ENCODE measurements around the gene SC5D.

The SC5D gene

DNA sequence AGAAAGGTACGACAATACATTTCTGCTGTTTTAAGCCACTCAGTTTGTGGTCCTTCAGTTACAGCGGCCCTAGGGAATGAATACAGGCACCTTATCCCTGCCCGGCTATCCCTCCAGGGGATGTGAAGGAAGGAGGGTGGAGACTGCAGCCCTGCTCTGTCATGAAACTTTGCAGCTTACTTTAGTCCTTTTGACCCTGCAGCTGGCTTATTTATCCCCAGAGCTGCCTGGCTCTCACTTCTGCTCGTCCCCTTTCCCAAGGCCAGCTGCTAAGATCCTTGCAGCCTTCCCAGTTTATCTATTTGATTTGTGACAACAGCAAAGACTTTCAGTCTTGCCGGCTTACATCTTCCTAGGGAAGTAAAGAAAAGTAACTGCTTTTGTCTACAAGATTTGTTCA lies 55.2 kb downstream of the SC5D start:
- H4K91ac ChIP-seq (ENCODE audit: low read depth, low read length) = no peak overlapping the region
- WGBS (ENCODE audit: extremely low coverage, insufficient coverage, insufficient read length) = no CpG with 5 or more reads among the region's 5 CpGs

DNA sequence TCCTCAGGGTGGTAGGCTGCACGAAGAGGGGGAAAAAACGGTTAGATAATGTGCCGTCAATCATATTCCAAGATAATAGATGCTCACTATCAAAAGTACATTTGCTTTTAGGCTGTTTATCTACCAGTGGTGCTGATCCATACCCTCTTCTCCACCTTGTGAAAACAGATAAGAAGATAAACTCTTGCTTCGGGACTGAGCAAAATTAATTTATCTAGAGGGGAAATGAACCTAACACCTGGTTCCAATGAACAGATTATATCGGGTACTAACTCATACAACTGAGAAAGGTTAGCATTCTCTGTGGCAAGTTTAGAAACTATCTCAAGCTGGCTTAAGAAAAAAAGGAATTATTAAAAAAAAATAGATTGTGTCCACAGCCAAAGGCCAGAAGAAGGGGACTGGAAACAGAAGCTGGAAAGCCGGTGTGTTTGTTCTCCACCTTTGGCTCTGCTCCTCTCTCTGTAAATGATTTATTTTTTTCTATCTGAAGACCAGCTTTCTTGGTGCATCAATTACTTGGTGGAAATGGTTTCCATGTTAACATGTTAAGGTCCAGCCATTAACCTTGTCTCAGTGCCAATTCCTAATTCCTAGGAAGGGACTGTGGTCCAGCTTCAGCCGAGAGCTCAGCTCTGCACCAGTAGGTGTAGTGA lies 55.8 kb downstream of the SC5D start:
- no peaks in the 10 kb centered on the region for H3K27me3 ChIP-seq (ENCODE audit: insufficient read depth, low read length)
- H3K23ac ChIP-seq (ENCODE audit: low read length) = no peak overlapping the region
- no peak overlapping the region for H3K4me2 ChIP-seq (ENCODE audit: low read length)
- no peak overlapping the region for H3K14ac ChIP-seq (ENCODE audit: low read length)
- H3K9me3 ChIP-seq (ENCODE audit: insufficient read depth, low read depth, low read length) = no peaks in the 10 kb centered on the region
- H3K4ac ChIP-seq (ENCODE audit: low read depth, low read length) = no peak overlapping the region
- H4K12ac ChIP-seq (ENCODE audit: low read depth, low read length) = no peak overlapping the region
- no peaks in the 10 kb centered on the region for H3K79me2 ChIP-seq (ENCODE audit: control insufficient read depth, insufficient read depth, low read length, poor library complexity)
- H2BK5ac ChIP-seq (ENCODE audit: low read depth, low read length, poor library complexity) = no peak overlapping the region
- H2BK120ac ChIP-seq (ENCODE audit: insufficient read depth, low read length, poor library complexity) = no peak overlapping the region
- no peak overlapping the region for H2AK5ac ChIP-seq (ENCODE audit: low read length)
- no peak overlapping the region for H4K91ac ChIP-seq (ENCODE audit: low read depth, low read length)
- H3K18ac ChIP-seq (ENCODE audit: low read length) = no peak overlapping the region
- H4K8ac ChIP-seq (ENCODE audit: low read depth, low read length) = no peak overlapping the region
- no peak overlapping the region for H2BK12ac ChIP-seq (ENCODE audit: low read length)
- H3K36me3 ChIP-seq (ENCODE audit: control insufficient read depth in 1 of 2, insufficient read depth in 2 of 2, low read length in 2 of 2) = no peaks in the 10 kb centered on the region
- H3K4me3 ChIP-seq (ENCODE audit: low read depth, low read length) = no peak overlapping the region
- no peak overlapping the region for H3K27ac ChIP-seq (ENCODE audit: low read depth, low read length)
- no peak for DNase-seq
- no peaks in the 10 kb centered on the region for H3K4me1 ChIP-seq (ENCODE audit: control insufficient read depth in 1 of 2, insufficient read depth in 2 of 2, low read length in 2 of 2)
- no peak overlapping the region for H3K9ac ChIP-seq (ENCODE audit: low read length)
- no CpG with 5 or more reads among the region's 7 CpGs for WGBS (ENCODE audit: extremely low coverage, insufficient coverage, insufficient read length)
- H3K79me1 ChIP-seq (ENCODE audit: low read length) = no peaks in the 10 kb centered on the region
- no peak overlapping the region for H2AFZ ChIP-seq (ENCODE audit: insufficient read depth, low read length, poor library complexity)

More for the DNA sequence above, 55.2 kb downstream of the SC5D start:
- Histone ChIP-seq H2BK5ac (ENCODE audit: low read depth, low read length, poor library complexity) (no peak overlapping the region), H4K12ac (ENCODE audit: low read depth, low read length) (no peak overlapping the region), H3K27me3 (ENCODE audit: insufficient read depth, low read length) (no peaks in the 10 kb centered on the region), H3K4me3 (ENCODE audit: low read depth, low read length) (no peak overlapping the region), H4K8ac (ENCODE audit: low read depth, low read length) (no peak overlapping the region), H3K18ac (ENCODE audit: low read length) (no peak overlapping the region), H3K4me2 (ENCODE audit: low read length) (no peak overlapping the region), H3K36me3 (ENCODE audit: control insufficient read depth in 1 of 2, insufficient read depth in 2 of 2, low read length in 2 of 2) (no peaks in the 10 kb centered on the region), H3K23ac (ENCODE audit: low read length) (no peak overlapping the region), H3K9me3 (ENCODE audit: insufficient read depth, low read depth, low read length) (no peaks in the 10 kb centered on the region), H2AFZ (ENCODE audit: insufficient read depth, low read length, poor library complexity) (no peak overlapping the region), H3K4me1 (ENCODE audit: control insufficient read depth in 1 of 2, insufficient read depth in 2 of 2, low read length in 2 of 2) (no peaks in the 10 kb centered on the region), H3K27ac (ENCODE audit: low read depth, low read length) (no peak overlapping the region), H2BK12ac (ENCODE audit: low read length) (no peak overlapping the region), H3K9ac (ENCODE audit: low read length) (no peak overlapping the region), H2BK120ac (ENCODE audit: insufficient read depth, low read length, poor library complexity) (no peak overlapping the region), H3K4ac (ENCODE audit: low read depth, low read length) (no peak overlapping the region), H2AK5ac (ENCODE audit: low read length) (no peak overlapping the region), H3K79me2 (ENCODE audit: control insufficient read depth, insufficient read depth, low read length, poor library complexity) (no peaks in the 10 kb centered on the region), H3K14ac (ENCODE audit: low read length) (no peak overlapping the region), H3K79me1 (ENCODE audit: low read length) (no peaks in the 10 kb centered on the region)
- DNase-seq = no peak

DNA sequence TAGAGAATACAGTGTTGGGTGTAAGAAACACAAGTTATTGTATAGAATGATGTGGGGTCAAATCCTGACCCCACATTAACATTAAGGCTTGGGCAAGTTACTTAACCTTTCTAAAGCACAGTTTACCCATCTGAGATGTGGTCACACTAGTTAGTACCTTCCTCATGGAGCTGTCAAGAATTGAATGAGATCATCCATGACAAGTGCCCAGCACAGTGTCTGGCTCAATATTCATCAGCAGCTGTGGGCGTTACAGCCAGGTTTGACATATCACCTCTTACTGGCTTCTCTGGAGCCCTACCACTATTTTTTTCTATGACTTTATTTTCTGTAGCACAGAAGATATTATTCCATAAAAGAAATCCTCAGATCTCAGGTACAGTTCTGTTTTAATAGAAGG lies 57.2 kb downstream of the SC5D start:
- H3K4me1 ChIP-seq (ENCODE audit: control insufficient read depth in 1 of 2, insufficient read depth in 2 of 2, low read length in 2 of 2) = no peaks in the 10 kb centered on the region
- H2AFZ ChIP-seq (ENCODE audit: insufficient read depth, low read length, poor library complexity) = no peak overlapping the region
- no peaks in the 10 kb centered on the region for H3K79me2 ChIP-seq (ENCODE audit: control insufficient read depth, insufficient read depth, low read length, poor library complexity)
- H3K9ac ChIP-seq (ENCODE audit: low read length) = no peak overlapping the region
- H3K36me3 ChIP-seq (ENCODE audit: control insufficient read depth in 1 of 2, insufficient read depth in 2 of 2, low read length in 2 of 2) = no peaks in the 10 kb centered on the region
- no peak overlapping the region for H4K91ac ChIP-seq (ENCODE audit: low read depth, low read length)
- no peaks in the 10 kb centered on the region for H3K9me3 ChIP-seq (ENCODE audit: insufficient read depth, low read depth, low read length)
- no peak overlapping the region for H3K4me2 ChIP-seq (ENCODE audit: low read length)
- no peak overlapping the region for H3K4ac ChIP-seq (ENCODE audit: low read depth, low read length)
- no peaks in the 10 kb centered on the region for H3K27me3 ChIP-seq (ENCODE audit: insufficient read depth, low read length)
- WGBS (ENCODE audit: extremely low coverage, insufficient coverage, insufficient read length) = no CpG with 5 or more reads among the region's 1 CpG
- no peak overlapping the region for H3K18ac ChIP-seq (ENCODE audit: low read length)
- no peak overlapping the region for H3K27ac ChIP-seq (ENCODE audit: low read depth, low read length)
- H2BK5ac ChIP-seq (ENCODE audit: low read depth, low read length, poor library complexity) = no peak overlapping the region
- no peak overlapping the region for H3K23ac ChIP-seq (ENCODE audit: low read length)
- no peak overlapping the region for H2BK12ac ChIP-seq (ENCODE audit: low read length)
- H2AK5ac ChIP-seq (ENCODE audit: low read length) = no peak overlapping the region
- H4K12ac ChIP-seq (ENCODE audit: low read depth, low read length) = no peak overlapping the region
- H4K8ac ChIP-seq (ENCODE audit: low read depth, low read length) = no peak overlapping the region
- no peak for DNase-seq
- H3K4me3 ChIP-seq (ENCODE audit: low read depth, low read length) = no peak overlapping the region
- no peaks in the 10 kb centered on the region for H3K79me1 ChIP-seq (ENCODE audit: low read length)
- H3K14ac ChIP-seq (ENCODE audit: low read length) = no peak overlapping the region
- no peak overlapping the region for H2BK120ac ChIP-seq (ENCODE audit: insufficient read depth, low read length, poor library complexity)

DNA sequence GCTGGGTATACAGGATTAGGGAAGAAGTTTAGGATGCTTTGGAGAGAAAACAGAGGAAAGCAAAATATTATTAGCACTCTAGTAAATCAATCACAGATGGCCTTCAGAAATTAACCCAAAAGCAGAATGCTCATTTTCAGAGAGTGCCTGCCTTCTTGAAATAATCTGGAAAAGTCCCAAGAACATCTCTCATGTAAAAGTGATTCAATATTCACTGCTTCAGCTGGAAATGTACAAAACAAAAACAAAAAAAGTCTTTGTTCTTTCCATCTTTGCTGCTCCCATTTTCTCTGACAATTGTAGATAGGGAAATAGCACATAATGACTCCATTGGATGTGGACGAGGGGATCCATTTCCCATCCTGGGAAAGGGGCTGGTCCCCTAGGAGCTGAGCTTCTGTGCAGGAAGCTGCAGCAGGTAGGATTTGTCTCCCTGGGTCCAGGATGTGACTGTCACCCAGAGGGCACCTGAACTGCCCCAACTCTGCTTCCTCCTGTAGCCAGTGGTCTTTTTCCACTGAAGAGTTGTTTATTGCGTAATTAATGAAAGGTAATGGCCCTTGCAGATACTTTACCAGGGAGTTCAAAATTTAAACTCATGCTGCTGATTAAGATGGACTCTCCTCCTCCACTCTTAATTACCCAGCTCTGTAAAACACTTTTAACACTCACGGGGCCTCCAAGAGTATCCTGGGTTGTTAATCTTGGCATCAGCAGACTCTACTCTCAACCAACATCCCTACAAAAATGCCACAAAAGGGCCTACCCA lies 57.9 kb downstream of the SC5D start:
- H2BK12ac ChIP-seq (ENCODE audit: low read length) = no peak overlapping the region
- no peak overlapping the region for H3K4me3 ChIP-seq (ENCODE audit: low read depth, low read length)
- no peak overlapping the region for H3K9ac ChIP-seq (ENCODE audit: low read length)
- no peak overlapping the region for H4K91ac ChIP-seq (ENCODE audit: low read depth, low read length)
- no peak overlapping the region for H3K27ac ChIP-seq (ENCODE audit: low read depth, low read length)
- no peak overlapping the region for H3K4me2 ChIP-seq (ENCODE audit: low read length)
- no peak overlapping the region for H3K18ac ChIP-seq (ENCODE audit: low read length)
- no peak overlapping the region for H2BK120ac ChIP-seq (ENCODE audit: insufficient read depth, low read length, poor library complexity)
- H4K12ac ChIP-seq (ENCODE audit: low read depth, low read length) = no peak overlapping the region
- H3K79me2 ChIP-seq (ENCODE audit: control insufficient read depth, insufficient read depth, low read length, poor library complexity) = no peaks in the 10 kb centered on the region
- H2BK5ac ChIP-seq (ENCODE audit: low read depth, low read length, poor library complexity) = no peak overlapping the region
- H3K27me3 ChIP-seq (ENCODE audit: insufficient read depth, low read length) = no peaks in the 10 kb centered on the region
- no peak overlapping the region for H3K4ac ChIP-seq (ENCODE audit: low read depth, low read length)
- no peaks in the 10 kb centered on the region for H3K79me1 ChIP-seq (ENCODE audit: low read length)
- H3K23ac ChIP-seq (ENCODE audit: low read length) = no peak overlapping the region
- DNase-seq = no peak
- no peak overlapping the region for H3K14ac ChIP-seq (ENCODE audit: low read length)
- no peak overlapping the region for H2AFZ ChIP-seq (ENCODE audit: insufficient read depth, low read length, poor library complexity)
- H3K9me3 ChIP-seq (ENCODE audit: insufficient read depth, low read depth, low read length) = no peaks in the 10 kb centered on the region
- H3K4me1 ChIP-seq (ENCODE audit: control insufficient read depth in 1 of 2, insufficient read depth in 2 of 2, low read length in 2 of 2) = no peaks in the 10 kb centered on the region
- no peak overlapping the region for H4K8ac ChIP-seq (ENCODE audit: low read depth, low read length)
- no peak overlapping the region for H2AK5ac ChIP-seq (ENCODE audit: low read length)
- H3K36me3 ChIP-seq (ENCODE audit: control insufficient read depth in 1 of 2, insufficient read depth in 2 of 2, low read length in 2 of 2) = no peaks in the 10 kb centered on the region
- no CpG with 5 or more reads among the region's 3 CpGs for WGBS (ENCODE audit: extremely low coverage, insufficient coverage, insufficient read length)
